ENCODE measurements around the gene GGTA1.
"Not testable (repeated sequence)": the region's sequence is repeated elsewhere in the genome, so short reads cannot be mapped to it uniquely, and the experiment has no call there.

The GGTA1 gene

GRCh38 chr9:121455527-121456239 is 44.0 kb downstream of the GGTA1 start:
- no peak for DNase-seq

- DNase-seq, result no peak
Observed at GRCh38 chr9:121454972-121455371, 44.7 kb downstream of the GGTA1 start.

GRCh38 chr9:121453232-121453892 is 46.3 kb downstream of the GGTA1 start:
- no peak for DNase-seq

GRCh38 chr9:121452085-121452484 is 47.6 kb downstream of the GGTA1 start:
- DNase-seq, result no peak

GRCh38 chr9:121451586-121451985 is 48.1 kb downstream of the GGTA1 start:
- DNase-seq, result no peak

GRCh38 chr9:121450241-121450640 is 49.4 kb downstream of the GGTA1 start:
- peak; percentile 57 for DNase-seq

GRCh38 chr9:121449786-121450185 is 49.9 kb downstream of the GGTA1 start:
- DNase-seq, result no peak

- no peak for DNase-seq
Observed at GRCh38 chr9:121447321-121447834, 52.3 kb downstream of the GGTA1 start.

GRCh38 chr9:121445986-121446385 is 53.7 kb downstream of the GGTA1 start:
- DNase-seq, result no peak

GRCh38 chr9:121443981-121444380 is 55.7 kb downstream of the GGTA1 start:
- DNase-seq, result no peak

- DNase-seq, result no peak
Observed at GRCh38 chr9:121441165-121441564, 58.5 kb downstream of the GGTA1 start.

GRCh38 chr9:121439711-121440664 is 59.7 kb downstream of the GGTA1 start:
- DNase-seq, result peak; percentile 59

- DNase-seq, result no peak
Observed at GRCh38 chr9:121439016-121439415, 60.6 kb downstream of the GGTA1 start.

- DNase-seq, result no peak
Observed at GRCh38 chr9:121437891-121438290, 61.8 kb downstream of the GGTA1 start.

- not testable (repeated sequence) for DNase-seq
Observed at GRCh38 chr9:121437046-121437445, 62.6 kb downstream of the GGTA1 start.

- no peak for DNase-seq
Observed at GRCh38 chr9:121434969-121435368, 64.7 kb downstream of the GGTA1 start.

- DNase-seq, result no peak
Observed at GRCh38 chr9:121427899-121428298, 71.7 kb downstream of the GGTA1 start.

- DNase-seq, result no peak
Observed at GRCh38 chr9:121424024-121424432, 75.6 kb downstream of the GGTA1 start.

- no peak for DNase-seq
Observed at GRCh38 chr9:121411993-121412392, 87.7 kb downstream of the GGTA1 start.

GRCh38 chr9:121405899-121406298 is 93.7 kb downstream of the GGTA1 start:
- DNase-seq, result no peak
